Measurements from ENCODE around the gene ZFP36L1.
A peak's percentile ranks its signal among the peaks of the same experiment; 100 is the strongest.

Gene ZFP36L1

GRCh38 chr14:68816943-68817430 lies 24.1 kb upstream of the ZFP36L1 start:
- ChIA-PET CTCF (interaction anchor here (0.7 to 9.1 kb wide), 27 partner anchors 9 to 982 kb away, joined by 3 to 88 read pairs (median 7); partner anchors contain the start of gene ZFP36L1), POLR2A (interaction anchor here (1.0 to 3.2 kb wide), 3 partner anchors 21 to 24 kb away, joined by 4 to 26 read pairs (median 6); partner anchors contain the start of gene ZFP36L1)
- 61% methylated on average over 8 of the region's 13 CpGs for WGBS (ENCODE audit: insufficient coverage)
- H3K4me1 ChIP-seq (ENCODE audit: control extremely low read depth in 1 of 4, control insufficient read depth in 4 of 4, insufficient read depth in 4 of 4, low read length in 3 of 4) = peaks cover 9 to 71% (median 63%) of the 10 kb centered on the region in 4 experiments
- peak overlapping the region in 3 of 7 experiments; percentile 15 to 71 (median 68) for H3K4me3 ChIP-seq (ENCODE audit: control insufficient read depth in 1 of 7, extremely low read depth in 1 of 7, insufficient read depth in 4 of 7, low read depth in 2 of 7, low read length in 6 of 7)
- H3K27ac ChIP-seq (ENCODE audit: insufficient read depth in 1 of 2, low read depth in 1 of 2, low read length in 2 of 2, poor library complexity in 1 of 2, severe bottlenecking in 2 of 2) = no peak overlapping the region
- H3K36me3 ChIP-seq (ENCODE audit: control insufficient read depth in 4 of 4, insufficient read depth in 4 of 4, low read length in 3 of 4) = no peaks in the 10 kb centered on the region
- no peak for DNase-seq
- no peaks in the 10 kb centered on the region for H3K9me3 ChIP-seq (ENCODE audit: control extremely low read depth in 1 of 5, control insufficient read depth in 4 of 5, insufficient read depth in 2 of 5, low read depth in 1 of 5, low read length in 4 of 5)
- no peaks in the 10 kb centered on the region for H3K27me3 ChIP-seq (replicated peaks in 2 of 5; ENCODE audit: control insufficient read depth in 4 of 5, insufficient read depth in 5 of 5, low read length in 4 of 5)

DNA sequence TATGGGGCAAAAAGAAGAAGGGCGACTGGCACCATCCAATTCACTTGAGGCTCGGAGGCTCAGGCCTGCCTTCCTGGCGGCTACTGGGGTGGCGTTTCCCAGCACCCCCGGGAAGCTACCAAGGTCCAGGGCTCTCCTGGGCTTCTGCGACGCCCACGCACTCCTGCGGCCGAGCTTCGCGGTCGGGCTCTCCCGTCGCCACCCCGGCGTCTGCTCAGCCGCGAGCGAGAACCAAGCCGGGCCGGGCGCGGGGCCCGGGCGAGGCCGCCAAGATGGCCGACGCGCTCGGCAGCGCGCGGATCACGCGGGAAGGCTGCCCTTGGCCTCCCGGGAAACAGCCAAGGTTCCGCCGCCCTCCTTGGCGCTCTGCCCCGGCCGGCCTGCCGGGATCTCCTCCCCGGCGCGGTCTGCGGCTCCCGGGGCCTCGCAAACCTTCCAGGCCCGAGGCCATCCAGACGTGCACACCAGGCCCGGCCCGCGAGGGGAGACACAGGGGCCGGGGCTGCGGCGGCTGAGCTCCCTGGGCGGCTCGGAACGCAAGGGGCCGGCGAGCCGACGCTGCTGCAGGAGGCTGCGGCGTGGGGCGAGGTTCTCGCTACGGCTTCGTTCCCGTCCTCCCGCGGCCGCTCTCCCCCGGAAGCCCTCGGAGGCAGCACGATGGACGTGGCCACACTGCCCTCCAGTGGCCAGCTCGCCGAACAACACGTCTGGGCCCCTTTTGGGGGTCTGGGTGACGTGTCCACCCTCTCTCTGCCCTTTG lies 23.5 kb upstream of the ZFP36L1 start:
- Histone ChIP-seq H3K36me3 (ENCODE audit: control insufficient read depth in 4 of 4, insufficient read depth in 4 of 4, low read length in 3 of 4) (no peaks in the 10 kb centered on the region), H3K27ac (ENCODE audit: insufficient read depth in 1 of 2, low read depth in 1 of 2, low read length in 2 of 2, poor library complexity in 1 of 2, severe bottlenecking in 2 of 2) (peak overlapping the region; percentile 59 to 82), H3K27me3 (replicated peaks in 2 of 5; ENCODE audit: control insufficient read depth in 4 of 5, insufficient read depth in 5 of 5, low read length in 4 of 5) (no peaks in the 10 kb centered on the region), H3K9me3 (ENCODE audit: control extremely low read depth in 1 of 5, control insufficient read depth in 4 of 5, insufficient read depth in 2 of 5, low read depth in 1 of 5, low read length in 4 of 5) (no peaks in the 10 kb centered on the region), H3K4me1 (ENCODE audit: control extremely low read depth in 1 of 4, control insufficient read depth in 4 of 4, insufficient read depth in 4 of 4, low read length in 3 of 4) (peaks cover 9 to 65% (median 58%) of the 10 kb centered on the region in 4 experiments), H3K4me3 (ENCODE audit: control insufficient read depth in 1 of 7, extremely low read depth in 1 of 7, insufficient read depth in 4 of 7, low read depth in 2 of 7, low read length in 6 of 7) (peak overlapping the region; percentile 32 to 71 (median 49))
- peak; percentile 88 to 94 (median 93) for DNase-seq
- ChIA-PET POLR2A (interaction anchor here (1.0 to 3.2 kb wide), 2 partner anchors 21 to 23 kb away, joined by 6 to 26 read pairs; partner anchors contain the start of gene ZFP36L1), CTCF (interaction anchor here (0.7 to 9.1 kb wide), 31 partner anchors 9 to 981 kb away, joined by 3 to 88 read pairs (median 7); partner anchors contain the start of gene ZFP36L1)
- 1% methylated on average over 75 of the region's 82 CpGs for WGBS (ENCODE audit: insufficient coverage)

DNA sequence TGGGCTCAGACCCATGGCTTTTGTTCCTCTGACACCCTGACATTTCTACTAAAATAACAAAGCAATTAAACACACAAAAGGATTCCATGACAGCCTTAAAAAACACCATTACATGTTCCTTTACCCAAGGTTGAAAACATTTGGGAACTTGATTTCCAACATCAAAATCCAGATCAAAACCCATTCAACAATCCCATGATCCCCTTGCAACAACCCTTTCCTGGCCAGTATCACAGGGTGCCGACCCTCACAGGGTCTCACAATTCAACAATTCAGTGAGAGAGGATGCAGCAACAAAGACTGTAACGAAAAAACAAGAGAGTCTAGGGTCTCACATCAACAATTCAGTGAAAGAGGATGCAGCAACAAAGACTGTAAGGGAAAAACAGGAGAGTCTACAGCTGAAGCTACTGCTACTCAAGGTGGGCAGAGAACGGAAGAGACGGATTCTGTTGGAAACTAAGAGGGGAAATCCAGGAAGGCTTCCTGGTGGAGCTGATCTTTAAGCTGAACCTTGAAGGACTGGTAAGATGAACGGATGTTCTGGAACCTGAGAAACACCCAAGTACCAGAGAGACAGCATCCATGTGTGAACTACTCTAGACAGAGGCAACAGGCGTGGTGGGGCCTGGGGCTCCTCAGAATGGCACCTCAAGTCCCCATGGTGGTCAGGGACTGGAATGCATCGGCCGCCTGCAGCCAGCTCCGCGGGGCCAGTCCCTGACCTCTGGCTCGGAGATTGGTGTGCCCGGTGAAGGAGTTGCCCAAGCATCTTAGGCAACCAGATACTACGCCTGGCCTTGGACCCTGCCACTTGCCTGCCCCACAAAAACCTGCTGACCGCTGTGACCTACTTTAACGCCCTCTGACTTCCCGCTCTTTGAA lies 22.7 kb upstream of the ZFP36L1 start:
- no peaks in the 10 kb centered on the region for H3K27me3 ChIP-seq (replicated peaks in 2 of 5; ENCODE audit: control insufficient read depth in 4 of 5, insufficient read depth in 5 of 5, low read length in 4 of 5)
- H3K4me3 ChIP-seq (ENCODE audit: control insufficient read depth in 1 of 7, extremely low read depth in 1 of 7, insufficient read depth in 4 of 7, low read depth in 2 of 7, low read length in 6 of 7) = peak overlapping the region in 6 of 7 experiments; percentile 25 to 71 (median 60)
- H3K27ac ChIP-seq (ENCODE audit: insufficient read depth in 1 of 2, low read depth in 1 of 2, low read length in 2 of 2, poor library complexity in 1 of 2, severe bottlenecking in 2 of 2) = peak overlapping the region; percentile 59 to 82
- 96% methylated on average over 15 of the region's 16 CpGs for WGBS (ENCODE audit: insufficient coverage)
- POLR2A ChIA-PET = interaction anchor here (1.7 to 3.2 kb wide), 2 partner anchors 20 to 24 kb away, joined by 4 to 26 read pairs; no protein-coding TSS in a partner anchor
- no peaks in the 10 kb centered on the region for H3K36me3 ChIP-seq (ENCODE audit: control insufficient read depth in 4 of 4, insufficient read depth in 4 of 4, low read length in 3 of 4)
- H3K4me1 ChIP-seq (ENCODE audit: control extremely low read depth in 1 of 4, control insufficient read depth in 4 of 4, insufficient read depth in 4 of 4, low read length in 3 of 4) = peaks cover 9 to 57% (median 50%) of the 10 kb centered on the region in 4 experiments
- no peak for DNase-seq
- H3K9me3 ChIP-seq (ENCODE audit: control extremely low read depth in 1 of 5, control insufficient read depth in 4 of 5, insufficient read depth in 2 of 5, low read depth in 1 of 5, low read length in 4 of 5) = no peaks in the 10 kb centered on the region
- CTCF ChIA-PET = interaction anchor here (0.7 to 9.1 kb wide), 22 partner anchors 8 to 981 kb away, joined by 3 to 88 read pairs (median 8); partner anchors contain the start of gene ZFP36L1

DNA sequence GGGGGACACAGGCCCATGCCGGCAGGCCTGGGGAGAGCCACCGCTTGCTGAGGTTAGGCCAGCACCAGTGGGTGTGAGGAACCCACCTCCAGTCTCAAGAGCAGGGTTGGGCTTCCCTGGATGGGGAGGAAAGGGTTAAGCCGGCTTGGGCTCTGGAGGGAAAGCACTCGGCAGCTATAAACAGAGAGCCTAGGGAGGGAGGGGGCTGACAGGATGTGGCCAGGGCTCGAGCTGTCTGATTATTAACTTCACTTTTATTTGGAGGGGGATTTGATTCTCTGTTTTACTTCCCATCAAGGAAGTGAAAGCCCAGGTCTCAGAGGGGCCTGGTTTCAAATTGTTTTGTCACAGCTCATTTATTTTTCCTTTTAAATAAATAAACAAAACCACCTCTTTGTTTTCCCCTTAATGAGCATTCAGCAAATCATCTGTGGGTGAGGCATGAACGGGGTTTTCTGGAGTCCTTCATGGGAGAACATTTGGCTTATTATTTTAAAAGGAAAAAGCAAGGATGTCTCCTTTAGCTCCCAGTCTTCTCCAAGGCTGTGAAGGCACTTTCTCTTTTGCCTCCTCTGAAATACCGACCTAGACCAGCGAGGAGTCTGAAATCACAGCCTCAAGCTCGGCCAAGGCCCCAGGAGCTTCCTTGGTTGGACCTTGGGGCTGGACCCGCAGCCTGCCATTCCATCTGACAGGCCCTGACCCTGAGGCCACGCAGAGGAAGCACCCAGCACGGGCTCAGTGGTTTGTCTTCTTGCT lies 21.9 kb upstream of the ZFP36L1 start:
- Histone ChIP-seq H3K27me3 (replicated peaks in 2 of 5; ENCODE audit: control insufficient read depth in 4 of 5, insufficient read depth in 5 of 5, low read length in 4 of 5) (no peaks in the 10 kb centered on the region), H3K27ac (ENCODE audit: insufficient read depth in 1 of 2, low read depth in 1 of 2, low read length in 2 of 2, poor library complexity in 1 of 2, severe bottlenecking in 2 of 2) (peak overlapping the region; percentile 41 to 76), H3K9me3 (ENCODE audit: control extremely low read depth in 1 of 5, control insufficient read depth in 4 of 5, insufficient read depth in 2 of 5, low read depth in 1 of 5, low read length in 4 of 5) (no peaks in the 10 kb centered on the region), H3K4me1 (ENCODE audit: control extremely low read depth in 1 of 4, control insufficient read depth in 4 of 4, insufficient read depth in 4 of 4, low read length in 3 of 4) (peaks cover 6 to 49% (median 42%) of the 10 kb centered on the region in 4 experiments), H3K36me3 (ENCODE audit: control insufficient read depth in 4 of 4, insufficient read depth in 4 of 4, low read length in 3 of 4) (no peaks in the 10 kb centered on the region), H3K4me3 (ENCODE audit: control insufficient read depth in 1 of 7, extremely low read depth in 1 of 7, insufficient read depth in 4 of 7, low read depth in 2 of 7, low read length in 6 of 7) (peak overlapping the region in 6 of 7 experiments; percentile 5 to 71 (median 36))
- CTCF ChIA-PET = interaction anchor here (0.7 to 9.1 kb wide), 11 partner anchors 12 to 877 kb away, joined by 3 to 88 read pairs (median 6); partner anchors contain the start of gene ZFP36L1
- WGBS (ENCODE audit: insufficient coverage) = 0% methylated on average over 5 of the region's 12 CpGs
- POLR2A ChIA-PET = interaction anchor here (0.9 to 3.2 kb wide), 3 partner anchors 19 to 566 kb away, joined by 4 to 26 read pairs (median 4); no protein-coding TSS in a partner anchor
- peak; percentile 58 to 92 (median 91) for DNase-seq

DNA sequence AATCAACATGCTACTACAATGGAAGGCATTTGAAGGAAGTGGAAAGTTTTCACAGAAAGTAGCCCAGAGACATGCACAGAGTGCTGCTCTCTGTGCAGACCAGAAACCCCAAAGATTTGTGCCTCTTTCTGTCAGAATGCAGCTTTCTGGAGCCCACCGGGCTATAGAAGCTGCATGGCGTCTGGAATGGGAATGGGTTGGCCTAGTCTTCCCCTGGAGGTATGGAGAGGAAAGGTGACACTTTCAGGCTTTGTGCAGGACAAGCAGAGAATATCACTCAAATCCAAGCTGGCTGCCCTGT lies 21.3 kb upstream of the ZFP36L1 start:
- H3K27me3 ChIP-seq (replicated peaks in 2 of 5; ENCODE audit: control insufficient read depth in 4 of 5, insufficient read depth in 5 of 5, low read length in 4 of 5) = no peaks in the 10 kb centered on the region
- POLR2A ChIA-PET = interaction anchor here (0.9 to 3.2 kb wide), 4 partner anchors 18 to 565 kb away, joined by 4 to 26 read pairs (median 4); partner anchors contain the start of gene ZFP36L1
- H3K27ac ChIP-seq (ENCODE audit: insufficient read depth in 1 of 2, low read depth in 1 of 2, low read length in 2 of 2, poor library complexity in 1 of 2, severe bottlenecking in 2 of 2) = peak overlapping the region in 1 of 2 experiments; percentile 76
- WGBS (ENCODE audit: insufficient coverage) = 29% methylated on average over 2 of the region's 2 CpGs
- H3K36me3 ChIP-seq (ENCODE audit: control insufficient read depth in 4 of 4, insufficient read depth in 4 of 4, low read length in 3 of 4) = no peaks in the 10 kb centered on the region
- peaks cover 6 to 43% (median 38%) of the 10 kb centered on the region in 4 experiments for H3K4me1 ChIP-seq (ENCODE audit: control extremely low read depth in 1 of 4, control insufficient read depth in 4 of 4, insufficient read depth in 4 of 4, low read length in 3 of 4)
- CTCF ChIA-PET = interaction anchor here (0.8 to 9.1 kb wide), 8 partner anchors 11 to 869 kb away, joined by 4 to 88 read pairs (median 8); partner anchors contain the start of gene ZFP36L1
- peak overlapping the region in 6 of 7 experiments; percentile 5 to 71 (median 36) for H3K4me3 ChIP-seq (ENCODE audit: control insufficient read depth in 1 of 7, extremely low read depth in 1 of 7, insufficient read depth in 4 of 7, low read depth in 2 of 7, low read length in 6 of 7)
- H3K9me3 ChIP-seq (ENCODE audit: control extremely low read depth in 1 of 5, control insufficient read depth in 4 of 5, insufficient read depth in 2 of 5, low read depth in 1 of 5, low read length in 4 of 5) = peaks cover 0 to 2% (median 0%) of the 10 kb centered on the region in 5 experiments
- no peak for DNase-seq

GRCh38 chr14:68813318-68813838 lies 20.5 kb upstream of the ZFP36L1 start:
- CTCF ChIA-PET = interaction anchor here (1.2 to 8.1 kb wide), 5 partner anchors 10 to 880 kb away, joined by 3 to 88 read pairs (median 6); no protein-coding TSS in a partner anchor
- no peak for DNase-seq
- 90% methylated on average over 4 of the region's 5 CpGs for WGBS (ENCODE audit: insufficient coverage)
- H3K4me1 ChIP-seq (ENCODE audit: control extremely low read depth in 1 of 4, control insufficient read depth in 4 of 4, insufficient read depth in 4 of 4, low read length in 3 of 4) = peaks cover 6 to 42% (median 37%) of the 10 kb centered on the region in 4 experiments
- no peaks in the 10 kb centered on the region for H3K36me3 ChIP-seq (ENCODE audit: control insufficient read depth in 4 of 4, insufficient read depth in 4 of 4, low read length in 3 of 4)
- H3K27me3 ChIP-seq (replicated peaks in 2 of 5; ENCODE audit: control insufficient read depth in 4 of 5, insufficient read depth in 5 of 5, low read length in 4 of 5) = no peaks in the 10 kb centered on the region
- POLR2A ChIA-PET = interaction anchor here (1.8 to 3.2 kb wide), 2 partner anchors 18 to 20 kb away, joined by 4 to 26 read pairs; partner anchors contain the start of gene ZFP36L1
- H3K27ac ChIP-seq (ENCODE audit: insufficient read depth in 1 of 2, low read depth in 1 of 2, low read length in 2 of 2, poor library complexity in 1 of 2, severe bottlenecking in 2 of 2) = no peak overlapping the region
- H3K9me3 ChIP-seq (ENCODE audit: control extremely low read depth in 1 of 5, control insufficient read depth in 4 of 5, insufficient read depth in 2 of 5, low read depth in 1 of 5, low read length in 4 of 5) = peaks cover 0 to 2% (median 0%) of the 10 kb centered on the region in 5 experiments
- no peak overlapping the region for H3K4me3 ChIP-seq (ENCODE audit: control insufficient read depth in 1 of 7, extremely low read depth in 1 of 7, insufficient read depth in 4 of 7, low read depth in 2 of 7, low read length in 6 of 7)
